Inflammatory macrophage treated with lipopolysaccharide for 4 hours (primary cell): ENCODE data around the gene SLC25A4.

ENCODE experiments used
- DNase-seq: peaks from one replicate; pipeline ENCODE4 v3.0.0-alpha.2; 2020

The SLC25A4 gene

GRCh38 chr4:185122681-185123345 is 20.3 kb upstream of the SLC25A4 start:
- no peak for DNase-seq

DNA sequence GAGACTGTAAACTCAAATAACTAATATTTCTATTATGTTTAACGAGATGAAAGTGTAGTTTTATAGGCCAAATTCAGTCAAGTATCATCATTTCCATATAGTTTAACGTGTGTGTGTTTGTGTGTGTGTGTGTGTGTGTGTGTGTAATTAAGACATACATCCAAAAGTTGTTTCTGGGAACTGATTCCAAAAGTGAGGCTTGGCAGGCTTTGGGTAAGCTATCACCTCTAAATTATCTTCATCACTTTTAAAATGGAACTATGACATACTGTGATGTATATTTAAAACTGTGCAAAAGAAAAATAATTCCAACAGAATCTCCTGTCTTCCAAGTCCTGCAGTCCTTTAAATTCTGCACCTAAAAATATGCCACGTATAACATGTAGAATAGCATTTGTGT is 19.1 kb upstream of the SLC25A4 start:
- DNase-seq = no peak

GRCh38 chr4:185127021-185127925 is 15.8 kb upstream of the SLC25A4 start:
- DNase-seq = no peak

DNA sequence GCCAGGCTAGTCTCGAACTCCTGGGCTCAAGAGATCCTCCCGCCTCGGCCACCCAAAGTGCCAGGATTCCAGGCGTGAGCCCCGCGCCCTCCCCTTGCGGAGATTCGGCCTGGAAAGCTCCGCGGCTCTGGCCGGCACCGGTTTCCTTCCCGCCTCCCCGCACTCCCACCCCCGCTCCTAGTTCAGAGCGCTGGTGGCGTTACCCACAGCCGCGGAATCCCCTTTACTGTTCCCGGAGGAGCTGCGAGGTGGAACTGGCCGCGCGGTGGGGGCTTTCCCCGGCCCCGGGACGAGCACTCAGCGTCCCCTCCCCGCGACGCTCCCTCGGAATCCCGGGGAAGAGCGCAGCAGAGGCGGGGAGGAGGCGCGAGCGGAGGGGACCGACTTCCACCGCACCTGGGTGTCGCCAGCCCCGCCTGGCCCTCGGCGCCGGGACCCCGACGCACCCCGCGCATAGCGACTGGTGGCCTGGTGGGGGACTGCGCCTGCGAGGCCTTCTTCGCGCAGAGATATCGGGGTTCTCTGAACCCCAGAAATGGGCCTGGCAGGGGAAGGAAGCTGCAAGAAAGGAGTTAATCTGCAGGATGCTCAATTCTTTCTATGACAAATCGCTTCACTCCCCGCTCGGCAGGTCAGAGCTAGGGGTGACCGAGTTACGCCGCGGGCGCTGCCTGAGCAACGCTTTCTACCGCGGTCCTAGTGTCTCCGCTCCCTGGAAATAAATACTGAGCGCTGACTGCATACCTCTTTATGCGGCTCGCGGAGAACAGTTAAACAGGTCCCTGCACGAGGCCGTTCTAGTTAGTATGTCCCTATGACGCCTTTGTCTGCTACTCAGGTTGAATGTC is 14.6 kb upstream of the SLC25A4 start:
- no peak for DNase-seq

- DNase-seq = peak; percentile 65
These were observed 8.7 kb upstream of the SLC25A4 start for GRCh38 chr4:185134307-185134869.

- DNase-seq = no peak
These were observed 5.7 kb upstream of the SLC25A4 start for GRCh38 chr4:185137233-185137925.

GRCh38 chr4:185138161-185138560 is 4.9 kb upstream of the SLC25A4 start:
- no peak for DNase-seq

- no peak for DNase-seq
These were observed 3.3 kb upstream of the SLC25A4 start for GRCh38 chr4:185139736-185140135.

DNA sequence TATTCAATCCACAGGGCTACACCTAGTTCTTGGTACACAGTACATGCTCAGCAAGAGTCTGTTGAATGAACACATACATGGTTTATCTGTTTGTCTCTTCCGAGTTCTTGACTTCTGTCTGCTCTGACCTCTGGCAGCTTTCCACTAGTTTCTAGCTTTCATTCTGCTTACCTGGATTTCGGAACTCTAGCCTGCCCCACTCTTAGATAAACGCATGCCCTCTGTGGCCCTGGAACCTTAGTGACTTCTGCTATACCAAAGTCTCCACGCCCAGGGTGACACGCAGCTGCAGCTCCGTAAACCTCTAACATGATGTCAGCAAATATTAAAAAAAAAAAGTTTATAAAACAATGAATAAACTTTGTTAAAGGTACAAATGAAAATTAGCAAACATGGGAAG is 1.3 kb upstream of the SLC25A4 start:
- DNase-seq = no peak

GRCh38 chr4:185142564-185142911 is 528 bp upstream of the SLC25A4 start:
- no peak for DNase-seq

- DNase-seq = no peak
These were observed 519 bp downstream of the SLC25A4 start for GRCh38 chr4:185143601-185143969.

GRCh38 chr4:185144601-185145240 is 1.7 kb downstream of the SLC25A4 start:
- no peak for DNase-seq

DNA sequence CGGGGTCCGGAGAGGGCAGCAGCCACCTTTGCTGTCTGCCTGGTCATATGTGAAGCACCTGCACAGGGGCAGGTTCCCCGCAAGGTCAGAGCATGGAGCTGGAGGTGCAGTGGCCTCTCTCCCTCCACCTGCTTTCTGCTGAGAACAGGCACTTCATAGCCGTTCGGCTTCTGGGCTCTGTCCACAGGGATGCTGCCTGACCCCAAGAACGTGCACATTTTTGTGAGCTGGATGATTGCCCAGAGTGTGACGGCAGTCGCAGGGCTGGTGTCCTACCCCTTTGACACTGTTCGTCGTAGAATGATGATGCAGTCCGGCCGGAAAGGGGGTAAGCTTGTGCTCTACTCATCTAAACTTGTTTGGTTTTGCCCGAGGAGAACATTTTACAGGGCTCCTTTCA is 2.5 kb downstream of the SLC25A4 start:
- no peak for DNase-seq

- no peak for DNase-seq
These were observed 6.3 kb downstream of the SLC25A4 start for GRCh38 chr4:185149392-185149791.

GRCh38 chr4:185151296-185151695 is 8.2 kb downstream of the SLC25A4 start:
- no peak for DNase-seq

DNA sequence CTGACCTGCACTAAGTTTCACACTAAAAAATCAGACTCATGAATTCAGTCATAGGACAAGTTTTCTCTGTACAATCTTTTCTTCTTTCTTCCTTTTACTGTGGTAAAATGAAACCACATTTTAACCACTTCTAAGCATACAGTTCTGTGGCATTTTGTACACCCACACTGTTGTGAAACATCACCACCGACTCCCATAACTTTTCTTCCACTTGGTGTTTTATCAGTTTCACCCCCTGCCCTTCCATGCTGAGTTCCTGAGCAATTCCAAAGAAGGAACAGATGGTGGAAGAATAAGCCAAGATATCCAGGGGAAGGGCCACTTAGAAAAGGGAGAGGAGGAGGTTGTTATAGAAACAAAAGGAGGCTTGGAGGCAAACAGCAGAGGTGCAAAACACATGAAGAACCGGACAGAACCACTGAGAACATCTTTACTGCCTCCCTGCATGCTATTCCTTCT is 22.6 kb downstream of the SLC25A4 start:
- peak; percentile 50 for DNase-seq

DNA sequence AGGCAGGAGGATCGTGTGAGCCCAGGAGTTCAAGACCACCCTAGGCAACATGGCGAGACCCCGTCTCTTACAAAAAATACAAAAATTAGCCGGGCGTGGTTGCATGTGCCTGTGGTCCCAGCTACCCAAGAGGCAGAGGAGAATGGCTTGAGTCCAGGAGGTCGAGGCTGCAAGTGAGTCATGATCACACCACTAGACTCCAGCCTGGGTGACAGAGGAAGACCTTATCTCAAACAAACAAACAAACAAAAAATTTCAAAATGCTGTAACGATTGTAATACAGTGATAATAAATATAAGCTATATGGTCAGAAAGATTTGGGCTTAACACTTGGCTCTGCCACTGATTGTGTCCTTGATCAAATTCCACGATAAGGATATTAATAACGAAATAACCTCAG is 24.2 kb downstream of the SLC25A4 start:
- DNase-seq = no peak

DNA sequence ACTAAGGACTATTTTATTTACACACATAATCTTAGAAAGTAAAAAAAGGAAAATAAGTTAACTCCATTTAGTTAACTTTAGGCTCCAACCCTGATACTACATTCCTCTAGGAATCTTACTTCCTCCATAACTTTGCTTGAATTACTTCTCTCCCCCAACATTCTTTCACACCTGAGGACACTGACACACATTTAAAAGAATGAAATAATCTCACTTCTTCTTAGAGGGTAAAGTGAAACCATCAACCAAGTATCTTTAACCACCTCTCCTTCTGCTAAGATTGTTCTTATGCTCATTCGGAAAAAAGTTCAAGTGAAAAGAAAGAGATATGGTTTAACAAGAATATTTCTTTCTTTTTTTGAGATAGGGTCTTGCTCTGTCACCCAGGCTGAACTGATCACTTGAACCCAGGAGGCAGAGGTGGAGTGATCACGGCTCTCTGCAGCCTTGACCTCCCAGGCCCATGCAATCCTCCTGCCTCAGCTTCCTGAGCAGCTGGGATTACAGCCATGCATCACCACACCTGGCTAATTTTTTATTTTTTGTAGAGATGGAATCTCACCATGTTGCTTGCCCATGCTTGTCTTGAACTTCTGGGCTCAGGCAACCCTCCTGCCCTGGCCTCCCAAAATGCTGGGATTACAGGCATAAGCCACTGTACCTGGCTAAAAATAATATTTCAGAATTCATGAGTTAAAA is 28.5 kb downstream of the SLC25A4 start:
- DNase-seq = no peak

DNA sequence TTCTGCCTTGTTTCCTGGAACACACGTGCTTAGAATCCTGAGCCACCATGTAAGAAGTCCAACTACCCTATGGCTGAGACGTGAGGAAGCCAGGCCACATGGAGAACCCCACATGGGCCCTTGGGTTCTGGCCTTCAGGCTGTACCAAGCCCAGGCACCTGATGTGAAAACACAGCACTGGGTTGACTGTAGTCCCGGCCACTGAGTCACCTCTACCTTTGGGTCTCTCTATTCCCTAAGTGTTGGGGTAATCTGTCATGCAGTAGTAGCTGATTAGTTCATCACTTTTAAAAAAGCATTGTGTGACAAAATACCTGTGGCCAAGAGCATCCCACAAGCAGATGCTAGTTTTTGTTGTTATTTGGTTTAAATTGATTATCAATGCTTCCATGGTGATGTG is 36.4 kb downstream of the SLC25A4 start:
- DNase-seq = no peak

DNA sequence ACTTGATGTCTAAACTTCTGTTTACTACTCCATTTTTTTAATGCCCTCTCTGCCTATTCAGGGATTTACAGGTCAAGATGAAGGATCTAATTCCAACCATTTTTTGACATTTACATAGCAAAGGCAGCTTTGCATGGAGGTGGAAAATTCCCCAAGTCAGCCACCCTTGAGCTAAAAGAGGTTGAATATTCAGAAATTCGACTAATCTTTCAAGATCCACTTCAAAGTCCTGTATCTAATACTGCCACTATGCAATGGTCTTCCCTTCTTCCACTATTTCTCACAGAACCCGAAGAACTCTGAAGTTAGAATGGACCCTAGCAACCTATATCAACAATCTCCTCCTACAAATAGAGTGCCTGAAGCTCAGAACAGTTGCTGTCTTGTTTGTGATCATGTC is 39.2 kb downstream of the SLC25A4 start:
- no peak for DNase-seq

DNA sequence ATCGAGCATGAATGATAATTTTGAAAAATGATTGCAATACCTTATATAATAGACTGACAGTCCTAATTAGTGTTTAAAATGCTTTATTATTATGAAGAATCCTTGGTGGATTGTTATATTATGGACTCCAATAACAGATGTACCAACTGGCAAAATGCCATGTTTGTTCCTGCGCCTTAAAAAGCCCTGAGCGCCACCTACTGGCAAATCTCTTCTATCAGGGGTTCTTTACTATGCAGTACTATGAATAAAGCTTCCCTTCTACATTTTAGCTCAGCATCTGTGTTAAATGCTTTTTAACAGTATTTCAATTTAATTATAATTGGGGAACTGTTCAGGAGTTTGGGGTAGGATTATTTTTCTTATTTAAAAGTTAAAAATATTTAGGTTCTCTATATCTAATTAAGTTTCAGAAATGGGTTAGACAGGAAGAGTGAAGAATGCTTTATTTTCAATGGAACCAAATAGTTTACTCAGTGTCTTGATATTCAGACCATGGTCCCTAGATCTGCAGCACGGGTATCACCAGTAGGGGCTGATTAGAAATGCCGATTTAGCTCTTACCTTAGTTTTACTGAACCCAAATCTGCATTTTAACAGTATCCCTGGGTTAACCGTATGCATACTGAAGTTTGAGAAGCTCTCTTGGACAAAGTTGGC is 40.7 kb downstream of the SLC25A4 start:
- peak; percentile 85 for DNase-seq
